OCI-M1 (cell line): ENCODE measurements around the gene SET.
A peak's percentile ranks its signal among the peaks of the same experiment; 100 is the strongest.

ENCODE experiments used
- DNase-seq: peaks from one replicate; lab custom pipeline; 2025; lab: John Stamatoyannopoulos, UW

The SET gene

GRCh38 chr9:128713411-128713780, 24.4 kb downstream of the SET start:
- DNase-seq = no peak

- DNase-seq = no peak
Observed at GRCh38 chr9:128713941-128714573, 25.0 kb downstream of the SET start.

- DNase-seq = no peak
Observed at GRCh38 chr9:128714586-128715435, 25.8 kb downstream of the SET start.

GRCh38 chr9:128715436-128715750, 26.4 kb downstream of the SET start:
- DNase-seq = no peak

GRCh38 chr9:128716581-128717254, 27.7 kb downstream of the SET start:
- DNase-seq = no peak

- DNase-seq = no peak
Observed at GRCh38 chr9:128718047-128718446, 29.0 kb downstream of the SET start.

- DNase-seq = no peak
Observed at GRCh38 chr9:128718475-128718874, 29.5 kb downstream of the SET start.

- DNase-seq = no peak
Observed at GRCh38 chr9:128719919-128720605, 31.0 kb downstream of the SET start.

- no peak for DNase-seq
Observed at GRCh38 chr9:128720841-128721486, 31.9 kb downstream of the SET start.

- DNase-seq = no peak
Observed at GRCh38 chr9:128721487-128722010, 32.5 kb downstream of the SET start.

- no peak for DNase-seq
Observed at GRCh38 chr9:128722380-128723351, 33.6 kb downstream of the SET start.

GRCh38 chr9:128723352-128723865, 34.4 kb downstream of the SET start:
- DNase-seq = peak; percentile 53

GRCh38 chr9:128723866-128724743, 35.1 kb downstream of the SET start, which contains the start of gene ZDHHC12:
Gene ZDHHC12 (minus strand): TSS chr9:128724127. CDS start chr9:128724093, 34 bp downstream.
- DNase-seq = peak; percentile 98

GRCh38 chr9:128724744-128725211, 35.8 kb downstream of the SET start:
- DNase-seq = peak; percentile 60

- no peak for DNase-seq
Observed at GRCh38 chr9:128727640-128728248, 38.7 kb downstream of the SET start.

GRCh38 chr9:128728298-128728697, 39.3 kb downstream of the SET start:
- DNase-seq = no peak

- no peak for DNase-seq
Observed at GRCh38 chr9:128729302-128729701, 40.3 kb downstream of the SET start.

- no peak for DNase-seq
Observed at GRCh38 chr9:128729766-128730517, 40.9 kb downstream of the SET start.
